NCI-H82 (cell line): ENCODE results near the gene PRLH.

ENCODE experiments used
- DNase-seq: peaks from one replicate; lab custom pipeline; 2025; lab: John Stamatoyannopoulos, UW

PRLH gene

DNA sequence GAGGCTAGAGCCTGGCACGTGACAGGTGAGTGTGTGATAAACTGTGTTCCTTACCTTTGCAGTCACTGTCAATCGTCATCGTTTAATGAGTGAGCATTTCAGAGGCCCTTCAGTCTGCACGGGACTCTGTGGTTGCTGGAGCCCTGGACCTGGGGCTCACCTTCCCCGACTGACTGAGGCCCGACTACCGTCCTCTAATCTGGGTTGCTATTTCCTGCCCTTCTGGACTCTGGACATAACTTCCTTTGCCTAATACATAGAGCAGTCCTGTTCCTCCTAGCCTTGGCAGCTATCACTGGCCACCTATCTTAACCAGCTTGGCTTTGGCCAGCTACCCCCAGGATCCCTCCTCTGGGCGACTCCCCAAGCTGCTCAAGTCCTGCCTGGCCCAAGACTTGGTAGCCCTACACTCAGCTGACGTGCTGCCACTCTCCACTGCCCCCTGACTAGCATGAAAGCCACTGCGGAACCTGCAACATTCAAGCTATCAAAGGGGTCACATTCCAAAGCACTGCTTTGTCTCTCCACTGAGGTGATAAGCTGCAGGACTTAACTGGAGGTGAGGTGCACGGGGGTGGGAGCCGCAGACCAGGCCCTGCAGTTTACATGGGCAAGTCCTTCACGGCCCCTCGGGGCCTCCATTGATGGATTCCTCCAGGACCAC, 35.2 kb downstream of the PRLH start:
- no peak for DNase-seq

DNA sequence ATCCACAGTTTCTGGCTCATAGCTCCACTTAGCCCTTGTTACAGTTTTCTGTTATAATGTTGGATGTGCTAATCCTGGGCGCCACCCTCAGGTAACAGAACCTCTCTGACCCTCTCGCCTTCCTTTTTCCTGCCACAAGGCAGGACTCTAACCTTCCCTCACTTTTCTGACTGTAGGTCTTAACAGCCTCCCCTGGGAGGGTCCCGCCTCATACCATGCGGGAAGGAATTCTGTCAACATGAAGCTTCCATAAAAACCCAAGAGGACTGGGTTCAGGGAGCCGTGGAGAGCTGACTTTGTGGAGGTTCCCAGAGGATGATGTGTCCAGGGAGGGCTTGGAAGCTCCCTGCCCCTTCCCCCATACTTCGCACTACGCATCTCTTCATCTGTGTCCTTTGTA, 36.0 kb downstream of the PRLH start:
- no peak for DNase-seq

DNA sequence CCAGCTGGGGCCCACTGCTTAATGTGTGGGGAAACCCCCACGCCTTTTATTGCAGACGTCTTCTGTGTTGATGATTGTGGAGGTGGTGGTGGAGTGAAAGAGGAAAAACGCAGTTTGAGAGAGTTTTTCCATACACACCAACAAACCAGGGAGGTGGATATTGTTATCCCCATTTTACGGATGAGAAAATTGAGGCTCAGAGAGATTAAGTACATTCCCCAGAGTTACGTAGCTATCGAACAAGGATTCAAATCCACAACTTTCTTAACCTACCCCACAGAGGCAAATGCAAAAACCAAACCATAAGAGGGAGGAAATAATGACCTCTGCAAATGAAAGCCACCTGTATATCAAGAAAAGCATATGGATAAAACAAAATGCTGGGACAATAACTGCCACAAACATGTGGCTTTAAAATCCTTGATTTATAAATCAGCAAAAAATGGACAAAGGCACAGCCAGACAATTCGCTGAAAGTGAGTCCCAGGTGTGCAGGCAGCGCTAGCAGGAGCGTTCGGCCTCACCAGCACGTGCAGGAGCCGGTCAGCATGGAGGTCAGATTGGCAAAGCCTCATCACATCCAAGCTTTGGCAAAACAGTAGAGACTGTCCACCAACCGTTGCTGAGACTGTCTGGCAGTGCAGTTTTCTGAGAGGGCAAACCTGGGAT, 36.8 kb downstream of the PRLH start:
- DNase-seq, result no peak

DNA sequence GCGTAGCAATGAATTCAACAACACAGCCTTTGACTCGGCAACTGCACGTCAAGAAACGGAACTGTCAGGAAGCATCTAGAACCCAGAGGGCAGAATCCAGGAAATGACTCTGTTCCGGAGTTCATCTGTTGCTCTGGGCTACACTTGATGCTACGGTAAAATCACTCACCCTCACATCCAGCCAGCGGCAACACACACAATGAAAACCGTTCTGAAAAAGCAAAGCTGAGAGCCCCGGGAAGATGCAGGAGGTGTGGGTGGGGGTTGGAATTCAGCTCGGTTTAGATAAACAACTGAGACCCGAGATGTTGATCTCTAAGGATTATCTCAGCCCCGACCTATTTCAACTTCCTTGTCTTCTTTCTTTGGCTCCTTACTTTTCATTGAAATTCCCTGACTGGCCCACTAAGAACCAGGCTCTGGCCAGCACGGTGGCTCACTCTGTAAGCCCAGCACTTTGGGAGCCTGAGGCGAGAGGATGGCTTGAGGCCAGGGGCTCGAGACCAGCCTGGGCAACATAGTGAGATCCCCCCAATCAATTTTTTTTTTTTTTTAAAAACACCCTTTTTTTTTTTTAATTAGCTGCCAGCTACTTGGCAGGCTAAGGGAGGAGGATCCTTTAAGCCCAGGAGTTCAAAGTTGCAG, 37.5 kb downstream of the PRLH start:
- DNase-seq, result peak; percentile 36

DNA sequence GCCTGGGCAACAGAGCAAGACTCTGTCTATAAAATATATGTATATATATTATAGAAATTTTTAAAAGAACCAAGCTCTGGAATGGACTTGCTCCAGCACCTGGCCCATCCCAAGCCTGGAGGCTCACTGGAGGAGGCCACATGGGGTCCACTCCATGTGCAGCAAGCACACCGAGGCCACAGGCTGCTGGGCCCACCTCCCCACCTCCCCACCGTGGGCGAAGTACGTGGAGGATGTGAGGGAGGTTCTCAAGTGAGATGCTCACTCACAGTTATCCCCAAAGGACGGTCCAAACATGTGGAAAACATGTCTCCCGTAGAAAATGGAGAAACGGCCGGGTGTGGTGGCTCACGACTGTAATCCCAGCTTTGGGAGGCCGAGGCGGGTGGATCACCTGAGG, 38.0 kb downstream of the PRLH start:
- DNase-seq, result no peak

DNA sequence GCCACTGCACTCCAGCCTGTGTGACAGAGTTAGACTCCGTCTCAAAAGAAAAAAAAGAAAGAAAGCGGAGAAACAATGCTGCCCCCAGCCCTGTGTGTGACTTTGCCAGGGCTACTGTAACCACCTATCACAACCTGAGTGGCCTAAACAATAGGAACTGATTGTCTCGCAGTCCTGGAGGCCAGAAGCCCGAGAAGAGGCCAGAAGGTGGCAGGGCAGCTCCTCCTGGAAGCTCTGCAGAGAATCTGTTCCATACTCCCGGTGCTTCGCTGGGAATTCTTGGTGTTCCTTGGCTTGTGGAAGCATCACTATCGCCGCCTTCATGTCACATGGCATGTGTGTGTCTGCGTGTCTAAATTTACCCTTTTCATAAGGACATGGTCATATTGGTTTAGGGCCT, 38.6 kb downstream of the PRLH start:
- DNase-seq, result peak; percentile 56

GRCh38 chr2:237606522-237606921, 40.1 kb downstream of the PRLH start:
- peak; percentile 96 for DNase-seq

DNA sequence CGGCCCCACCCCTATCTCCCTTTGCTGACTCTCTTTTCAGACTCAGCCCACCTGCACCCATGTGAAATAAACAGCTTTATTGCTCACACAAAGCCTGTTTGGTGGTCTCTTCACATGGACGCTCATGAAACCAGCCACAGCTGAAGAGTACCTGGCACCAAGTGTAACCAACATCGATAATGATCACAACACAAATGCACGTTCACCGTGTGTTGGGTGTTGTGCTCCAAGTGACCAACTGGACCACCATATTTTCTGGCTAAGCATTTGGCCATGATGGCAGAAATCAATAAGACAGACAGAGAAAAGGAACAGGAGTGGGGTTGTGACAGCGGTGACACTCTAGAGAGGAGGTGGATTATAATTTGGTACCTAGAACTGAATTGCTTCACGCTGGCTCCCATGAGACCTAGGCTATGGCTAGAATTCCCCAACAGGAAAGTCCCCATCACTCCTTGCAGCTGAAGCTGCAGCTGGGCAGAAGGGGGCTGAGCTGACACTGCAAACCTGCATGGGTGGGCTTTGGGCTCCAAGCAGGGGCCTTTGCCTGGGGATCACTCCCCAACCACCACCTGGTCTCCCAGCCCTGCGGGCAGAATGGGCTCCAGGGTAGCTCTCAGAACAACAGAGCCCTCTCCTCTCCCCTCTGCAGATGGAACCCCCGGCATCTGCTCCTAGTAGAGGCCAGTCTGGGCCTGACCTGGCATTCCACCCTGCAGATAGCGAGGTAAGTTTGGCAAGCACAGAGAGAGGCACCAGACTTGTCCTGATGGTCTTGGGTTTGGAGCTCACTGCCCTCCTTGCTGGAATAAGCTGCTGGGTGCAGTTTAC, 46.4 kb downstream of the PRLH start:
- no peak for DNase-seq

GRCh38 chr2:237613679-237614078, 47.3 kb downstream of the PRLH start:
- DNase-seq, result peak; percentile 32

- no peak for DNase-seq
Observed at GRCh38 chr2:237614151-237614720, 47.9 kb downstream of the PRLH start.

DNA sequence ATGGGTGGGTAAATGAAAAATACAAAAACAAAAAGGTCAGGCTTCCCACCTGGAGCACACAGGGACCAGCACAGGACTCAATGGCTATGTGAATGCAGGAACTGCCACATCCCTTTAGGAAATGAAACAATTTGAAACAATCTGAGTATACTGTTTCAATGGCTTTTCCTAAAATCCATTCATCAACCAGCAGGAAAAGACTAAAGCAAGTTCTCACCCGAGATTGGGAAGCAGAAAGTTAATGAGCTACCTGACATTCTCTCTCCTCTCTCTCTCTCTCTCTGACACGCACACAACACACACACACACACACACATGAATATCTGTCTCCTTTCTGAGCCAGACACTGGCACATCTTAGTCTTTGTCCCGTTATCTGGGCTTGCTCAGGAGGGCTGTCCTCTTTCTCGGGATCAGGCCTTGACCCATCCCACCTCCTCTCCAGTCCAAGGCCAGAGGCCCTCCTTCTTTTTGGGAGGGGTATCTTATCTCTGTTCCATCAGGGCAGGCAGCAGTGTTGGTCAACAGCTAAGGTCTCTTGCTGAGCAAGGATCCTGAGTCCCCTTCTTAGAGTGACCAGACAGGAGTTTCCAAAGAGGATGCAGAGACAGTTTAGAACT, 49.4 kb downstream of the PRLH start:
- DNase-seq, result no peak

- DNase-seq, result no peak
Observed at GRCh38 chr2:237616373-237616733, 50.0 kb downstream of the PRLH start.
